HepG2 (cell line): ENCODE data around the gene CAPZB. TPM values are rescaled to one million over a fixed set of nuclear protein-coding genes. Genes with fewer than 3 reads are reported as not detected.
A peak's percentile ranks its signal among the peaks of the same experiment; 100 is the strongest.

Experiments used
- ASH2L ChIP-seq: fragments of 300-600, 200-600 bp; sonication (generic); IDR thresholded peaks from 2 replicates; pipeline ENCODE4 v1.7.0; 2017; ENCODE audit warnings: low read depth, mild to moderate bottlenecking, moderate library complexity, mixed read lengths, low read length; ENCODE audit not compliant: insufficient read length
- DMTF1 ChIP-seq: sonication (generic); formaldehyde crosslinking; IDR thresholded peaks from 2 replicates; pipeline ENCODE4 v1.4.0; 2020; ENCODE audit warnings: mild to moderate bottlenecking, missing genetic modification reagents
- GFI1 ChIP-seq: sonication (generic); formaldehyde crosslinking; IDR thresholded peaks from 2 replicates; pipeline ENCODE4 v1.5.0; 2020; ENCODE audit warnings: missing genetic modification reagents, mild to moderate bottlenecking, borderline replicate concordance
- GMEB2 ChIP-seq: IDR thresholded peaks from 2 replicates; pipeline ENCODE4 v1.6.1; 2016; ENCODE audit warnings: missing biosample characterization, missing genetic modification reagents, low read depth
- GPBP1L1 ChIP-seq: sonication (generic); formaldehyde crosslinking; IDR thresholded peaks from 2 replicates; pipeline ENCODE4 v1.5.0; 2020; ENCODE audit warnings: mild to moderate bottlenecking, missing genetic modification reagents
- HES4 ChIP-seq: sonication (generic); formaldehyde crosslinking; IDR thresholded peaks from 2 replicates; pipeline ENCODE4 v1.9.0; 2021; ENCODE audit warnings: mild to moderate bottlenecking, missing genetic modification reagents, borderline replicate concordance
- IKZF5 ChIP-seq: IDR thresholded peaks from 2 replicates; pipeline ENCODE4 v1.6.1; 2018; ENCODE audit warnings: missing genetic modification reagents, mild to moderate bottlenecking, missing compliant biosample characterization
- KDM2A ChIP-seq: sonication (generic); formaldehyde crosslinking; IDR thresholded peaks from 2 replicates; pipeline ENCODE4 v1.4.0; 2020; ENCODE audit warnings: low read depth, missing genetic modification reagents, borderline replicate concordance
- KDM3A ChIP-seq: IDR thresholded peaks from 2 replicates; pipeline ENCODE4 v1.6.1; 2018; ENCODE audit warnings: low read depth, missing compliant biosample characterization
- NR0B2 ChIP-seq: sonication (generic); formaldehyde crosslinking; IDR thresholded peaks from 2 replicates; pipeline ENCODE4 v1.4.0; 2020; ENCODE audit warnings: mild to moderate bottlenecking, missing genetic modification reagents
- SNAPC4 ChIP-seq: sonication (generic); formaldehyde crosslinking; IDR thresholded peaks from 2 replicates; pipeline ENCODE4 v1.4.0; 2020; ENCODE audit warnings: mild to moderate bottlenecking, missing genetic modification reagents
- SSRP1 ChIP-seq: IDR thresholded peaks from 2 replicates; pipeline ENCODE4 v1.6.1; 2016; ENCODE audit warnings: control low read depth
- TEAD3 ChIP-seq: optimal IDR thresholded peaks from 2 replicates; pipeline ENCODE3; 2016; ENCODE audit warnings: borderline replicate concordance
- ZIK1 ChIP-seq: sonication (generic); formaldehyde crosslinking; IDR thresholded peaks from 2 replicates; pipeline ENCODE4 v1.5.0; 2020; ENCODE audit warnings: mild to moderate bottlenecking, low read depth, missing genetic modification reagents, borderline replicate concordance
- ZNF17 ChIP-seq: sonication (generic); formaldehyde crosslinking; IDR thresholded peaks from 2 replicates; pipeline ENCODE4 v1.5.0; 2020; ENCODE audit warnings: mild to moderate bottlenecking, missing genetic modification reagents
- ZNF629 ChIP-seq: sonication (generic); formaldehyde crosslinking; conservative IDR thresholded peaks from 2 replicates; pipeline ENCODE4 v1.5.0; 2020; ENCODE audit warnings: missing genetic modification reagents
- polyA plus RNA-seq, 8 experiments: library from polyadenylated mRNA; depleted of rRNA in 3 of 8; stranded (reverse) in 7 of 8; unstranded in 1 of 8; fragments of >200 nt; fragmentation: Illumina TruSeq in 4 of 8; extraction: Trizol in 4 of 8; gene quantifications; 2 replicates each; pipeline versions ENCODE4 v1.2.1 to v1.2.3, GENCODE V29; 2011 to 2016; ENCODE audit warnings: low read depth in 4 of 8, missing spikeins in 1 of 8, mixed read lengths in 1 of 8; ENCODE audit not compliant: insufficient read depth in 1 of 8
- total RNA-seq, 5 experiments: library from RNA; depleted of rRNA; stranded (reverse); fragments of >200 nt; fragmentation: Illumina TruSeq; extraction: Trizol; gene quantifications; 2 replicates each; pipeline ENCODE4 v1.2.3, GENCODE V29; 2016; ENCODE audit warnings: low read depth in 1 of 5

Gene CAPZB
- total and polyA plus RNA-seq, 2 of the 13 experiments (the other 11 are each of a cell fraction or from before 2014, with no cell fraction given) = 58.9 to 76.9 TPM

GRCh38 chr1:19485362-19486187 lies at the start of gene CAPZB (continued):
- TF ChIP-seq NR0B2 = peak; percentile 51; the same call in 1 of the 2 replicates
- TF ChIP-seq IKZF5 = no peak
- peak; percentile 58; the same call in 1 of the 2 replicates for TF ChIP-seq ZIK1 (CRISPR knock-in tag)
- TF ChIP-seq ZNF17 (CRISPR knock-in tag) = no peak
- TF ChIP-seq KDM3A (CRISPR knock-in tag) = no peak
- TF ChIP-seq SNAPC4 (CRISPR knock-in tag) = no peak
- TF ChIP-seq SSRP1 (CRISPR knock-in tag) = no peak
- TF ChIP-seq ASH2L = no peak
- 0 out of 2 replicates have a peak, but pooled peaks have one; percentile 10 for TF ChIP-seq ZNF629 (CRISPR knock-in tag)
- TF ChIP-seq GMEB2 (CRISPR knock-in tag) = no peak
- TF ChIP-seq TEAD3 (CRISPR knock-in tag) = no peak
- TF ChIP-seq KDM2A (CRISPR knock-in tag) = peak; percentile 56; the same call in 1 of the 2 replicates
- no peak for TF ChIP-seq DMTF1 (CRISPR knock-in tag)
- no peak for TF ChIP-seq GFI1 (CRISPR knock-in tag)
- no peak for TF ChIP-seq GPBP1L1 (CRISPR knock-in tag)
- peak; percentile 52; the same call in 1 of the 2 replicates for TF ChIP-seq HES4 (CRISPR knock-in tag)
